ENCODE results near the gene ZGLP1.

- no peak for TF ChIP-seq POLR2A (IDR thresholded peaks at IDR 0.05)
- TF ChIP-seq CTCF (IDR thresholded peaks at IDR 0.05), result no peak
These were observed at the start of gene ZGLP1 for GRCh38 chr19:10309423-10309822.
